Mucosa of descending colon (tissue), 3 donors: Measurements from ENCODE around the gene TEKT5. TPM values are rescaled to one million over a fixed set of nuclear protein-coding genes. Genes with fewer than 3 reads are reported as not detected.

Experiments used
- ATAC-seq: fragments of 200-7000 bp; cut with Tn5 transposase; one replicate; pipeline ENCODE4 v1.9.1; 2020; ENCODE audit warnings: mild to moderate bottlenecking, moderate library complexity
- DNase-seq, 3 donors: peaks; one replicate each; pipeline ENCODE4 v3.0.0-alpha.2; 2020
- H3K36me3 ChIP-seq: fragments of 200-600 bp; one replicate; pipeline ENCODE4 v1.8.0; 2021; ENCODE audit warnings: low read depth, mild to moderate bottlenecking
- H3K4me1 ChIP-seq: fragments of 200-600 bp; one replicate; pipeline ENCODE4 v1.8.0; 2021; ENCODE audit warnings: low read depth, mild to moderate bottlenecking
- H3K4me3 ChIP-seq: fragments of 200-600 bp; one replicate; pipeline ENCODE4 v1.8.0; 2021; ENCODE audit warnings: mild to moderate bottlenecking
- H3K9me3 ChIP-seq: fragments of 200-600 bp; one replicate; pipeline ENCODE4 v1.8.0; 2021; ENCODE audit warnings: mild to moderate bottlenecking
- CTCF ChIP-seq: fragments of 200-600 bp; IDR thresholded peaks from one replicate; pipeline ENCODE4 v1.8.0; 2022; ENCODE audit warnings: antibody characterized with exemption, mild to moderate bottlenecking
- intact Hi-C, 2 donors: fragments of 100-400 bp; cut with DNase I in 1 of 2; cut with micrococcal nuclease in 1 of 2; formaldehyde crosslinking; loops; one replicate each; pipeline versions ENCODE4 v1.11.0 to v1.11.1; 2022; cut with DNase I, micrococcal nuclease
- total RNA-seq, 3 donors: library from RNA; stranded (reverse); fragmentation: NEBNext Ultra II Directional in 2 of 3; extraction: Animal tissue kit (Norgen Biotek cat#: 25700) in 2 of 3; gene quantifications; one replicate each; pipeline versions ENCODE4 v1.2.1 to v1.2.4, GENCODE V29; 2021 to 2023
- donor health status: DM: no; HTN: no; CAD: no; lungs with moderate emphysema.
- donor health status: DM: no; HTN: no; CAD: no.
- donor health status: DM: no; HTN: yes; CAD: no.

TEKT5 gene
- total RNA-seq, 3 donors from 2014 or later = 0.28 to 0.90 (median 0.46) TPM

- DNase-seq = no peak
- Histone ChIP-seq H3K9me3 (no peaks in the 10 kb centered on the region), H3K36me3 (no peaks in the 10 kb centered on the region), H3K4me1 (no peaks in the 10 kb centered on the region), H3K4me3 (no peak overlapping the region)
- no peak for TF ChIP-seq CTCF
- intact Hi-C loops = no loop called here
- ATAC-seq = no peak
Measured at GRCh38 chr16:10662212-10662611, 32.5 kb downstream of the TEKT5 start.

- no peak for TF ChIP-seq CTCF
- ATAC-seq = no peak
Measured at GRCh38 chr16:10661737-10662136, 33.0 kb downstream of the TEKT5 start.

GRCh38 chr16:10660950-10661635, 33.6 kb downstream of the TEKT5 start:
- TF ChIP-seq CTCF = no peak
- no peaks in the 10 kb centered on the region for H3K36me3 ChIP-seq
- intact Hi-C loops = no loop called here
- DNase-seq (no peak), ATAC-seq (no peak)
- no peaks in the 10 kb centered on the region for H3K9me3 ChIP-seq
- no peak overlapping the region for H3K4me3 ChIP-seq
- no peaks in the 10 kb centered on the region for H3K4me1 ChIP-seq

More at GRCh38 chr16:10661737-10662136, 33.0 kb downstream of the TEKT5 start:
- H3K4me1 ChIP-seq = no peaks in the 10 kb centered on the region
- no peak overlapping the region for H3K4me3 ChIP-seq
- DNase-seq = no peak
- no peaks in the 10 kb centered on the region for H3K36me3 ChIP-seq
- intact Hi-C loops = no loop called here
- H3K9me3 ChIP-seq = no peaks in the 10 kb centered on the region

GRCh38 chr16:10658943-10659342, 35.8 kb downstream of the TEKT5 start:
- ATAC-seq (no peak), DNase-seq (no peak)
- no peaks in the 10 kb centered on the region for H3K36me3 ChIP-seq
- no peaks in the 10 kb centered on the region for H3K9me3 ChIP-seq
- no peak for TF ChIP-seq CTCF
- no peak overlapping the region for H3K4me3 ChIP-seq
- intact Hi-C loops = no loop called here
- no peaks in the 10 kb centered on the region for H3K4me1 ChIP-seq

GRCh38 chr16:10657925-10658324, 36.8 kb downstream of the TEKT5 start:
- intact Hi-C loops = no loop called here
- Histone ChIP-seq H3K4me3 (no peak overlapping the region), H3K4me1 (no peaks in the 10 kb centered on the region), H3K36me3 (no peaks in the 10 kb centered on the region), H3K9me3 (no peaks in the 10 kb centered on the region)
- DNase-seq (no peak), ATAC-seq (no peak)
- no peak for TF ChIP-seq CTCF

- no peaks in the 10 kb centered on the region for H3K9me3 ChIP-seq
- peaks cover 4% of the 10 kb centered on the region for H3K4me1 ChIP-seq
- TF ChIP-seq CTCF = no peak
- ATAC-seq (no peak), DNase-seq (no peak)
- no peak overlapping the region for H3K4me3 ChIP-seq
- no peaks in the 10 kb centered on the region for H3K36me3 ChIP-seq
- intact Hi-C loops = no loop called here
Measured at GRCh38 chr16:10656618-10657017, 38.1 kb downstream of the TEKT5 start.
